ENCODE results near the gene DCLRE1C.
"Not testable (repeated sequence)": the region's sequence is repeated elsewhere in the genome, so short reads cannot be mapped to it uniquely, and the experiment has no call there.

The DCLRE1C gene

GRCh38 chr10:14879124-14879927, 74.6 kb downstream of the DCLRE1C start:
- DNase-seq = no peak

- DNase-seq = peak; percentile 92
These were observed 75.4 kb downstream of the DCLRE1C start, which contains the start of gene SUV39H2 for GRCh38 chr10:14878266-14879123. Gene SUV39H2, plus strand, starts transcription at chr10:14878866. Its CDS starts 23 bp downstream, at chr10:14878889.

- no peak for DNase-seq
These were observed 77.1 kb downstream of the DCLRE1C start for GRCh38 chr10:14876764-14877163.

GRCh38 chr10:14875941-14876340, 78.0 kb downstream of the DCLRE1C start:
- DNase-seq = no peak

- no peak for DNase-seq
These were observed 80.7 kb downstream of the DCLRE1C start for GRCh38 chr10:14873090-14873760.

- not testable (repeated sequence) for DNase-seq
These were observed 89.0 kb downstream of the DCLRE1C start for GRCh38 chr10:14864871-14865270.

- DNase-seq = not testable (repeated sequence)
These were observed 89.4 kb downstream of the DCLRE1C start for GRCh38 chr10:14864466-14864865.

- no peak for DNase-seq
These were observed 93.1 kb downstream of the DCLRE1C start for GRCh38 chr10:14860791-14861190.

- no peak for DNase-seq
These were observed 94.1 kb downstream of the DCLRE1C start for GRCh38 chr10:14859775-14860174.

- no peak for DNase-seq
These were observed 94.9 kb downstream of the DCLRE1C start for GRCh38 chr10:14859043-14859442.

GRCh38 chr10:14858338-14858960, 95.4 kb downstream of the DCLRE1C start:
- no peak for DNase-seq

GRCh38 chr10:14855453-14855852, 98.4 kb downstream of the DCLRE1C start:
- DNase-seq = no peak

- no peak for DNase-seq
These were observed 101.7 kb downstream of the DCLRE1C start for GRCh38 chr10:14852236-14852635.
